ENCODE results near the gene C20orf204. TPM values are rescaled to one million over a fixed set of nuclear protein-coding genes. Genes with fewer than 3 reads are reported as not detected.

The C20orf204 gene
- polyA plus RNA-seq, 2 donors: 0.38 to 0.67 TPM

DNA sequence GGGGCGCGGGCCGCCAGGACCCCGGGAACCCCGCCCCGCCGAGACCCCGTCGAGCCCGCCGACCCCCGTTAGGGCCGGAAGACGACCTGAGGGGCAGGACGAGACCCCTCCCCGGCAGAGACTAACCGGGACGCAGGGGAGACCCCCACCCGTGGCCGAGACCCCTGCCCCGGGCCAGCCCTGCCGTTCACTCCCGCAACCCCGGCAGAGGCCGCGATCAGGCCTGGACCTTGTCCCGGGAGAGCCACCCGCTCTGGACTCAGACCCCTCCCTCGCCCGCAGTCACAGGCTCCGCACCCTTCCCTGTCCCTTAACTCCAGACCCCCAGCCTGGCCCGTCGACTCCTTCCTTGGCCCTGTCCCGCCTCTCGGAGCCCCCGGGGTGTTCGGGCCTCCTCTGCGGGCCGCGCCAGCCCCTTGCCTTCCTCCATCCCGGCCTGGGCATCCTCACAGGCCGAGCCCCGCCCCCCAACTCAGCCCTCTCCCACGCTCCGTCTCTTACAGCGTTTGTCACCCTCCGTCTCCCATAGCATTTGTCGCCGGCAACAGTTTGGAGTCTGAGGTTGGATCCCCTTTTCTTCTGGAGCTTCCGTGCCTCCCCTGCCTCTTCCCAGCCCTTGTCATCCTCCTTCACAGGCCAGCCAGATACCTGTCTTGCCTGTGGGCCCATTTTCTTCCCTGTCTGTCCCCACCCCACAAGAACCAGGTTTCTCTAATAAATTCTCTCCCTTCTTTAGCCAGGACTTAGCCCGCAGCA is 27.6 kb downstream of the C20orf204 start:
- 2 to 4% methylated on average over 34 to 51 of the region's 51 CpGs for WGBS, 2 donors
- H3K9me3 ChIP-seq (ENCODE audit: control insufficient read depth in 2 of 2, insufficient read depth in 1 of 2, low read depth in 1 of 2, low read length in 1 of 2): no peaks in the 10 kb centered on the region
- H3K27ac ChIP-seq (ENCODE audit: low read depth in 2 of 2, low read length in 1 of 2): peak overlapping the region; percentile 55 to 66

DNA sequence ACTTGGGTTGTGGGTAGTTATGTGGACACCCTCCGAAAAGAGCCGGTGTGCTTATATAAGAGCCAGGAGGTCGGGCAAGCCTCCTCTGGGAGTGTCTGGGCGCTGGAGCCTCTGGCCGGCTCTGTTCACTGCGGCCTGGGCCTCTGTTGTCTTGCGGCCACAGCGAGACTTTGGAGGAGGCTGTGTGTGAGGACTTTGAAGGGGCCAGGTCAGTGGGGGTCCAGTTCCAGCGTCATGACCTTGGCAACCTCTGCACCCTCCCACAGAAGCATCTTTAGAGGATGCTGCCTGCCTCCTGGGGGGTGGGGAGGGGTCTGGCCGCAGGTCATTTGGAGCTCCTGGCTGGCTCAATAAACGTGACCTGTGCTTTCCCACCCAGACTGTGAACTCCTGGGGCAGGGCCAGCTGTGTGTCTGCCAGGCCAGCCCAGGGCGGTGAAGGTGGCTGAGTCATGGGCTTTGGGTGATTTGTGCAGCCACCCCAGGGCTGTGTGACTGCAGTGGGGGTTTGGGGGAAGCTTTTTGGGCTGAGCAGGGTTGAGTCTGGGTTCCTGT is 28.2 kb downstream of the C20orf204 start:
- no peaks in the 10 kb centered on the region for H3K27me3 ChIP-seq (ENCODE audit: control insufficient read depth in 1 of 2, insufficient read depth in 2 of 2, low read length in 2 of 2)
- H3K27ac ChIP-seq (ENCODE audit: low read depth in 2 of 2, low read length in 1 of 2): peak overlapping the region in 1 of 2 donors; percentile 66
- WGBS, 2 donors: 21 to 38% methylated on average over 12 of the region's 12 CpGs
- peak overlapping the region in 1 of 2 donors; percentile 58 for H3K4me3 ChIP-seq (ENCODE audit: low read depth in 1 of 2, low read length in 2 of 2)
- peaks cover 6 to 15% of the 10 kb centered on the region in 2 donors for H3K4me1 ChIP-seq (ENCODE audit: control insufficient read depth in 2 of 2, insufficient read depth in 2 of 2, low read length in 1 of 2)
- H3K9me3 ChIP-seq (ENCODE audit: control insufficient read depth in 2 of 2, insufficient read depth in 1 of 2, low read depth in 1 of 2, low read length in 1 of 2): no peaks in the 10 kb centered on the region
- H3K36me3 ChIP-seq (ENCODE audit: control insufficient read depth in 2 of 2, insufficient read depth in 2 of 2, low read length in 1 of 2): no peaks in the 10 kb centered on the region

More for the DNA sequence above, 27.6 kb downstream of the C20orf204 start:
- H3K4me3 ChIP-seq (ENCODE audit: low read depth in 1 of 2, low read length in 2 of 2): peak overlapping the region; percentile 58 to 78
- H3K36me3 ChIP-seq (ENCODE audit: control insufficient read depth in 2 of 2, insufficient read depth in 2 of 2, low read length in 1 of 2): no peaks in the 10 kb centered on the region
- no peaks in the 10 kb centered on the region for H3K27me3 ChIP-seq (ENCODE audit: control insufficient read depth in 1 of 2, insufficient read depth in 2 of 2, low read length in 2 of 2)
- H3K4me1 ChIP-seq (ENCODE audit: control insufficient read depth in 2 of 2, insufficient read depth in 2 of 2, low read length in 1 of 2): peaks cover 6 to 15% of the 10 kb centered on the region in 2 donors

DNA sequence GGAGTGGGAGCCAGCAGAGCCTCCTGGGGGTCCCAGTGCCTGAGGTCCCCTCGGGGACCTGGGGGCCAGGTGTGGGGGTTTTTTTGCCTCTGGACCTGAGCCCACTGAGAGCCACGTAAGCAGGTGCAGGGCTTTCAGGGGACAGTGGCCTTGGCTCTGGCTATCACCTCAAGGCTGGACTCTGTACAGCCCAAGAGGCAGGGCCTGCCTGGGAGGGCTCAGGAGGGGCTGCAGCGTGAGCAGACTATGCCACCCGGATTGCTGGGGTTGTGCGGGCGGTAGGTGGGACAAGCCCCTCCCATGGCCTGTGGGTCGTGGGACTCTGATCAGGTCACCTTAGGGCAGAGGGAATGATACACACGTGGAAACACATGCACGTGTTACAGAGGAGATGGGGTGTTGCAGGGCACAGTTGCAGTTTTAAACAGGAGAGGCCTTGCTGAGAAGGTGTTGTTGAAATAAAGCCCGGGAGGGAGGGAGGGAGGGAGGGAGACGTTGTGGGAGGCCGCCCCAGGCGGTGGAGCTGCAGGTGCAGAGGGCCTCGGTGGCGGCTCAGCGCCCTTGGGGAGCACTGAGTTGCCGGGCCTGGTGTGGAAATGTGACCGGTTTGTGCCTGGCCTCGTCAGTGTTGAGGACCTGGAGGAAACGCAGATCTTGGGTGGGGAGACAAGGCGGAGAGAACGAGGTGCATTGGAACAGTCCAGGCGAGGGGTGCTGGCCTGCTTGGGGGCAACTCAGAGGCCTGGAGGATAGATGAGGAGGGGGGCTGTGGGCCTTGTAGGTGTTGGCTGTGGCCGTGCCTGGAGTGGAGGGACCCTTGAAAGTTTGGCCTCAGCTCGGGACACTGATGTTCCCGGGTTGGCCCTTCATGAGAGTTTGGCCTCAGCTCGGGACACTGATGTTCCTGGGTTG is 29.3 kb downstream of the C20orf204 start:
- H3K27ac ChIP-seq (ENCODE audit: low read depth in 2 of 2, low read length in 1 of 2): no peak overlapping the region
- no peak overlapping the region for H3K4me3 ChIP-seq (ENCODE audit: low read depth in 1 of 2, low read length in 2 of 2)
- peaks cover 6 to 15% of the 10 kb centered on the region in 2 donors for H3K4me1 ChIP-seq (ENCODE audit: control insufficient read depth in 2 of 2, insufficient read depth in 2 of 2, low read length in 1 of 2)
- H3K9me3 ChIP-seq (ENCODE audit: control insufficient read depth in 2 of 2, insufficient read depth in 1 of 2, low read depth in 1 of 2, low read length in 1 of 2): no peaks in the 10 kb centered on the region
- H3K36me3 ChIP-seq (ENCODE audit: control insufficient read depth in 2 of 2, insufficient read depth in 2 of 2, low read length in 1 of 2): no peaks in the 10 kb centered on the region
- 48 to 49% methylated on average over 27 of the region's 27 CpGs for WGBS, 2 donors
- H3K27me3 ChIP-seq (ENCODE audit: control insufficient read depth in 1 of 2, insufficient read depth in 2 of 2, low read length in 2 of 2): no peaks in the 10 kb centered on the region

DNA sequence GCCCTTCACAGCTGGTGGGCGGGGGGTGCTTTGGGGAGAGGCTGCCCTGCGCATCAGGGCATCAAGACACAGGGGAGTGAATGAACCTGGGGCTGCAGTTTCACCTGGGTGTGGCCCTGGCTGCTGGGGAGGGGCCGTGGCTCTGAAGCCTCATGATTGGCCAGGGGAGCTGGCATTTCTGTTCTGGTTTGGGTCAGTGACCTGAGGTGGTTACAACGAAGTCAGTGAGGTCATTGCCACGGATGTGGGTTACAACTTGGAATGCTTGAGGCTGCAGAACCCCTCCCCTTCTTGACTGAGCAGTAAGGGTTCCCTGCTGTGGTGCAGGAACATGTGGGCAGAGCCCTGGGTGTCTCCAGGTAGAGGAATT is 30.0 kb downstream of the C20orf204 start:
- Histone ChIP-seq H3K27me3 (ENCODE audit: control insufficient read depth in 1 of 2, insufficient read depth in 2 of 2, low read length in 2 of 2) (no peaks in the 10 kb centered on the region), H3K4me3 (ENCODE audit: low read depth in 1 of 2, low read length in 2 of 2) (no peak overlapping the region), H3K9me3 (ENCODE audit: control insufficient read depth in 2 of 2, insufficient read depth in 1 of 2, low read depth in 1 of 2, low read length in 1 of 2) (no peaks in the 10 kb centered on the region), H3K27ac (ENCODE audit: low read depth in 2 of 2, low read length in 1 of 2) (no peak overlapping the region), H3K36me3 (ENCODE audit: control insufficient read depth in 2 of 2, insufficient read depth in 2 of 2, low read length in 1 of 2) (no peaks in the 10 kb centered on the region), H3K4me1 (ENCODE audit: control insufficient read depth in 2 of 2, insufficient read depth in 2 of 2, low read length in 1 of 2) (peaks cover 6 to 15% of the 10 kb centered on the region in 2 donors)
- WGBS, 2 donors: 46 to 49% methylated on average over 5 of the region's 5 CpGs

DNA sequence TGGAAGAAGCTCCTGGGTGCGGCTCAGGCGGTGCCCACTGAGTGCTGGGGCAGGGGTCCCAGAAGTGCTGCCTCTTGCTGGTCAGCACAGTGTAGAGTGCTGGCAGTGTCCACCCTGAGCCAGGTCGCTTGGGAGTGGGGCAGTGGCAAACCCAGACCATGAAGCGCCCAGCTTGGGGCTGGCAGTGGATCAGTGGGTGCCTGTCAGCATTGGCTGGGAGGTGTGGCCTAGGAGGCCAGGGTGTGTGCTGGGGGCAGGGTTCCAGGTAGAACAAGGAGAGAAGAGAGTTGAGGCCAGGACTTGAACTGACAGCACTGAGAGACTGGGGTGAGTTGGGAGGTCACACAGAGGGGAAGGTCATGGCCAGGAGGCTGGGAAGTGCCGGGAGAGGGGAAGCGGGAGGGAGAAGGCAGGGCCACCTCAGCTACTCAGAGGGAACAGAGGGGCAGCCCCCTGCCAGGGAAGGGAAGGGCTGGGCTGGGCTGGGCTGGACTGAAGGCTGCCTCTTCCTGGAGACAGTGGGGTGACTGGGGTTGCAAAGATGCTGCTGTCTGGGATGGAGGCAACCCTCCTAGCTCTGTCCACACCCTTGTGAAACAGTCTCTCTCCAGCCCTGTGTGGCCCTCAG is 31.1 kb downstream of the C20orf204 start:
- Histone ChIP-seq H3K9me3 (ENCODE audit: control insufficient read depth in 2 of 2, insufficient read depth in 1 of 2, low read depth in 1 of 2, low read length in 1 of 2) (no peaks in the 10 kb centered on the region), H3K4me1 (ENCODE audit: control insufficient read depth in 2 of 2, insufficient read depth in 2 of 2, low read length in 1 of 2) (peaks cover 6 to 13% of the 10 kb centered on the region in 2 donors), H3K27ac (ENCODE audit: low read depth in 2 of 2, low read length in 1 of 2) (no peak overlapping the region), H3K36me3 (ENCODE audit: control insufficient read depth in 2 of 2, insufficient read depth in 2 of 2, low read length in 1 of 2) (no peaks in the 10 kb centered on the region), H3K4me3 (ENCODE audit: low read depth in 1 of 2, low read length in 2 of 2) (no peak overlapping the region), H3K27me3 (ENCODE audit: control insufficient read depth in 1 of 2, insufficient read depth in 2 of 2, low read length in 2 of 2) (no peaks in the 10 kb centered on the region)
- 76 to 78% methylated on average over 6 of the region's 6 CpGs for WGBS, 2 donors

DNA sequence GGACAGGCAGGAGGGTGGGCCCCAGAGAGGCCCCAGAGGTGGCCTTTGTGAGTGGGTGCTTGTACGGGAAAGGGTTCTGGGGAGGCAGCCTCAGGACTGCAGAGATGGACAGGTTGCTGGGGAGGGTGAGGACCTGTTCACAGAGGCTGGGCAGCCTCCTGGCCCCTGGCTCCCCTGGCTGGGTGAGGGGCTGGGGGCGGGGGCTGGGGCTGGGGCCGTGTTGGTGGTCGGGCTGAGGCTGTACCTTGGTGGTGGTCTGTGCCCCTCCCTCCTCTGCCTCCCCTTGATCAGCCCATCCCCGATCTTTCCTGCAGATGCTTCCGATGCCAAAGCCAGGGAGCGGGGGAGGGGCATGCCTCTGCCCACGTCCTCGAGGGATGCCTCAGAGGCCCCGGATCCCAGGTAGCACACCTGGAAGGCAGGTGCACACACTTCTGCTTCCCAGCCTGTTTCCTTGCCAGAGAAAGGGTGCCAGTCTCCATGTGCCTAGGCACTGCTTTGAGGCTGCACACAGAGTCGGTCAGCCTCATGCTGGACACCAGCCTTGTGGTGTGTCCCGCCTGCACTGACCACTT is 31.8 kb downstream of the C20orf204 start:
- WGBS, 2 donors: 71 to 75% methylated on average over 9 to 12 of the region's 12 CpGs
- no peak overlapping the region for H3K27ac ChIP-seq (ENCODE audit: low read depth in 2 of 2, low read length in 1 of 2)
- no peak overlapping the region for H3K4me3 ChIP-seq (ENCODE audit: low read depth in 1 of 2, low read length in 2 of 2)

DNA sequence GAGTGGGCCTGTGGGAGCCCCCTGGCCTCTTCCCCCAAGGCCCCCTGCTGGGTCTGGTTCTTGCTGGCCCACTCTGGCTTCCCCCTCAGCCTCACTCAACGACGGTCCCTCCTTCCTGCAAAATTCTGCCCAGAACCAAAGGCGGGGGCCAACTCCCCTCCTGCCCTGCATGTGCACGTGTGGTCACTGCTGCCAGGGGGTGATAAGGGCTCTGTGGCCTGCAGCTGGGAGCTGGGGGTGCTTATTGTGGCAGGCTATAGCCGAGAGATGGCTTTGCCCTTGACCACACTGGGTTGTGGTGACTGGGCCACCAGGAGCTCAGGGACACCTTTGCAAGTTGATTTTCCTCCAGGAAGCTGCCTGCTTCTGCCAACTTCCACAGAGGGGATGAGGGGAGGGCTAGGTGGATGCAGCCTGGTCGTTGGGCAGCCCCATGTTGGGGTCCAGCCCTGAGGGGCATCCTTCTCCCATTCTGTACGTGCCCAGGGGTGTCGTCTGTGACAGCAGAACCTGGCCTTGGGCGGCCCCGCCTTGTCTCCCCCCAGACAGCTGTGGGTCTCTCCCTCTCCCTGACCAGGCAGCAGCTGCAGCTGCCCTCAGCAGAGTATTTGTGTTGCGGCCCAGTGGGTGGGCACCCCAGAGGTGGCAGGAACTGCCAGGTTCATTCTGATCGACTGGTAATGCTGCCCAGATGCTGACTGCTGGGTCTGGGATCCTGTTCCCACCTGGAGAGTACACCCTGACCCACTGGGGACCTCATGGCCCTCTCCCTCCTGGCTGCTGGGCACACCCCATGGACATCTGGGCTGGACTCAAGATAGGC is 32.6 kb downstream of the C20orf204 start:
- H3K4me1 ChIP-seq (ENCODE audit: control insufficient read depth in 2 of 2, insufficient read depth in 2 of 2, low read length in 1 of 2): peaks cover 6 to 8% of the 10 kb centered on the region in 2 donors
- no peak overlapping the region for H3K4me3 ChIP-seq (ENCODE audit: low read depth in 1 of 2, low read length in 2 of 2)
- peaks cover 0 to 7% of the 10 kb centered on the region in 2 donors for H3K36me3 ChIP-seq (ENCODE audit: control insufficient read depth in 2 of 2, insufficient read depth in 2 of 2, low read length in 1 of 2)
- H3K27me3 ChIP-seq (ENCODE audit: control insufficient read depth in 1 of 2, insufficient read depth in 2 of 2, low read length in 2 of 2): no peaks in the 10 kb centered on the region
- H3K27ac ChIP-seq (ENCODE audit: low read depth in 2 of 2, low read length in 1 of 2): no peak overlapping the region
- peaks cover 0 to under 1% of the 10 kb centered on the region in 2 donors for H3K9me3 ChIP-seq (ENCODE audit: control insufficient read depth in 2 of 2, insufficient read depth in 1 of 2, low read depth in 1 of 2, low read length in 1 of 2)
- 77 to 79% methylated on average over 11 to 12 of the region's 12 CpGs for WGBS, 2 donors

More for the DNA sequence above, 31.8 kb downstream of the C20orf204 start:
- Histone ChIP-seq H3K36me3 (ENCODE audit: control insufficient read depth in 2 of 2, insufficient read depth in 2 of 2, low read length in 1 of 2) (peaks cover 0 to 2% of the 10 kb centered on the region in 2 donors), H3K27me3 (ENCODE audit: control insufficient read depth in 1 of 2, insufficient read depth in 2 of 2, low read length in 2 of 2) (no peaks in the 10 kb centered on the region), H3K4me1 (ENCODE audit: control insufficient read depth in 2 of 2, insufficient read depth in 2 of 2, low read length in 1 of 2) (peaks cover 6 to 9% of the 10 kb centered on the region in 2 donors), H3K9me3 (ENCODE audit: control insufficient read depth in 2 of 2, insufficient read depth in 1 of 2, low read depth in 1 of 2, low read length in 1 of 2) (no peaks in the 10 kb centered on the region)

DNA sequence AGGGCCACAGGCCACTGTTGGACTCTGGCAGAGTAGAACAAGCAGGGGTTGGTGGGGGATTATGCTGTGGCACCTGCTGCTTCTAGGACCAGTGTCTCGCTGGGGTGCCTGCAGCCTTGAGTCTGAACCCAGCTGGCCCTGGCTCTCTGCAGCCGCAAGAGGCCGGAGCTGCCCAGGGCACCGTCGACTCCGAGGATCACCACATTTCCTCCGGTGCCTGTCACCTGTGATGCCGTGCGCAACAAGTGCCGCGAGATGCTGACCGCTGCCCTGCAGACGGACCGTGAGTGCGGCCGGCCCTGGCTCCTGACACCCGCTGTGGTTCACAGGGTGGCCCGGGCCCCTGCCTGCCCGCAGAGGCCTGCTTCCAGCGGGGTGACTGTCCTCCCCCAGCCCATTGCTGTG is 33.2 kb downstream of the C20orf204 start:
- H3K27me3 ChIP-seq (ENCODE audit: control insufficient read depth in 1 of 2, insufficient read depth in 2 of 2, low read length in 2 of 2): no peaks in the 10 kb centered on the region
- H3K4me3 ChIP-seq (ENCODE audit: low read depth in 1 of 2, low read length in 2 of 2): no peak overlapping the region
- H3K4me1 ChIP-seq (ENCODE audit: control insufficient read depth in 2 of 2, insufficient read depth in 2 of 2, low read length in 1 of 2): peaks cover 3 to 9% of the 10 kb centered on the region in 2 donors
- H3K36me3 ChIP-seq (ENCODE audit: control insufficient read depth in 2 of 2, insufficient read depth in 2 of 2, low read length in 1 of 2): peaks cover 2 to 13% of the 10 kb centered on the region in 2 donors
- no peak overlapping the region for H3K27ac ChIP-seq (ENCODE audit: low read depth in 2 of 2, low read length in 1 of 2)
- peaks cover 0 to 6% of the 10 kb centered on the region in 2 donors for H3K9me3 ChIP-seq (ENCODE audit: control insufficient read depth in 2 of 2, insufficient read depth in 1 of 2, low read depth in 1 of 2, low read length in 1 of 2)
- WGBS, 2 donors: 90 to 92% methylated on average over 20 of the region's 20 CpGs
